Measurements from ENCODE around the gene TAPT1. TPM values are rescaled to one million over a fixed set of nuclear protein-coding genes. Genes with fewer than 3 reads are reported as not detected.
"Not testable (repeated sequence)": the region's sequence is repeated elsewhere in the genome, so short reads cannot be mapped to it uniquely, and the experiment has no call there.

The TAPT1 gene
- total and polyA plus RNA-seq, 2 experiments from 2014 or later, result 3.6 to 9.9 TPM

- TF ChIP-seq, protein P1, sequence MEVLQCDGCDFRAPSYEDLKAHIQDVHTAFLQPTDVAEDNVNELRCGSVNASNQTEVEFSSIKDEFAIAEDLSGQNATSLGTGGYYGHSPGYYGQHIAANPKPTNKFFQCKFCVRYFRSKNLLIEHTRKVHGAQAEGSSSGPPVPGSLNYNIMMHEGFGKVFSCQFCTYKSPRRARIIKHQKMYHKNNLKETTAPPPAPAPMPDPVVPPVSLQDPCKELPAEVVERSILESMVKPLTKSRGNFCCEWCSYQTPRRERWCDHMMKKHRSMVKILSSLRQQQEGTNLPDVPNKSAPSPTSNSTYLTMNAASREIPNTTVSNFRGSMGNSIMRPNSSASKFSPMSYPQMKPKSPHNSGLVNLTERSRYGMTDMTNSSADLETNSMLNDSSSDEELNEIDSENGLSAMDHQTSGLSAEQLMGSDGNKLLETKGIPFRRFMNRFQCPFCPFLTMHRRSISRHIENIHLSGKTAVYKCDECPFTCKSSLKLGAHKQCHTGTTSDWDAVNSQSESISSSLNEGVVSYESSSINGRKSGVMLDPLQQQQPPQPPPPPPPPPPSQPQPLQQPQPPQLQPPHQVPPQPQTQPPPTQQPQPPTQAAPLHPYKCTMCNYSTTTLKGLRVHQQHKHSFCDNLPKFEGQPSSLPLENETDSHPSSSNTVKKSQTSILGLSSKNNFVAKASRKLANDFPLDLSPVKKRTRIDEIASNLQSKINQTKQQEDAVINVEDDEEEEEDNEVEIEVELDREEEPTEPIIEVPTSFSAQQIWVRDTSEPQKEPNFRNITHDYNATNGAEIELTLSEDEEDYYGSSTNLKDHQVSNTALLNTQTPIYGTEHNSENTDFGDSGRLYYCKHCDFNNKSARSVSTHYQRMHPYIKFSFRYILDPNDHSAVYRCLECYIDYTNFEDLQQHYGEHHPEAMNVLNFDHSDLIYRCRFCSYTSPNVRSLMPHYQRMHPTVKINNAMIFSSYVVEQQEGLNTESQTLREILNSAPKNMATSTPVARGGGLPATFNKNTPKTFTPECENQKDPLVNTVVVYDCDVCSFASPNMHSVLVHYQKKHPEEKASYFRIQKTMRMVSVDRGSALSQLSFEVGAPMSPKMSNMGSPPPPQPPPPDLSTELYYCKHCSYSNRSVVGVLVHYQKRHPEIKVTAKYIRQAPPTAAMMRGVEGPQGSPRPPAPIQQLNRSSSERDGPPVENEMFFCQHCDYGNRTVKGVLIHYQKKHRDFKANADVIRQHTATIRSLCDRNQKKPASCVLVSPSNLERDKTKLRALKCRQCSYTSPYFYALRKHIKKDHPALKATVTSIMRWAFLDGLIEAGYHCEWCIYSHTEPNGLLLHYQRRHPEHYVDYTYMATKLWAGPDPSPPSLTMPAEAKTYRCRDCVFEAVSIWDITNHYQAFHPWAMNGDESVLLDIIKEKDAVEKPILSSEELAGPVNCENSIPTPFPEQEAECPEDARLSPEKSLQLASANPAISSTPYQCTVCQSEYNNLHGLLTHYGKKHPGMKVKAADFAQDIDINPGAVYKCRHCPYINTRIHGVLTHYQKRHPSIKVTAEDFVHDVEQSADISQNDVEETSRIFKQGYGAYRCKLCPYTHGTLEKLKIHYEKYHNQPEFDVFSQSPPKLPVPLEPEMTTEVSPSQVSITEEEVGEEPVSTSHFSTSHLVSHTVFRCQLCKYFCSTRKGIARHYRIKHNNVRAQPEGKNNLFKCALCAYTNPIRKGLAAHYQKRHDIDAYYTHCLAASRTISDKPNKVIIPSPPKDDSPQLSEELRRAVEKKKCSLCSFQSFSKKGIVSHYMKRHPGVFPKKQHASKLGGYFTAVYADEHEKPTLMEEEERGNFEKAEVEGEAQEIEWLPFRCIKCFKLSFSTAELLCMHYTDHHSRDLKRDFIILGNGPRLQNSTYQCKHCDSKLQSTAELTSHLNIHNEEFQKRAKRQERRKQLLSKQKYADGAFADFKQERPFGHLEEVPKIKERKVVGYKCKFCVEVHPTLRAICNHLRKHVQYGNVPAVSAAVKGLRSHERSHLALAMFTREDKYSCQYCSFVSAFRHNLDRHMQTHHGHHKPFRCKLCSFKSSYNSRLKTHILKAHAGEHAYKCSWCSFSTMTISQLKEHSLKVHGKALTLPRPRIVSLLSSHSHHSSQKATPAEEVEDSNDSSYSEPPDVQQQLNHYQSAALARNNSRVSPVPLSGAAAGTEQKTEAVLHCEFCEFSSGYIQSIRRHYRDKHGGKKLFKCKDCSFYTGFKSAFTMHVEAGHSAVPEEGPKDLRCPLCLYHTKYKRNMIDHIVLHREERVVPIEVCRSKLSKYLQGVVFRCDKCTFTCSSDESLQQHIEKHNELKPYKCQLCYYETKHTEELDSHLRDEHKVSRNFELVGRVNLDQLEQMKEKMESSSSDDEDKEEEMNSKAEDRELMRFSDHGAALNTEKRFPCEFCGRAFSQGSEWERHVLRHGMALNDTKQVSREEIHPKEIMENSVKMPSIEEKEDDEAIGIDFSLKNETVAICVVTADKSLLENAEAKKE (CRISPR knock-in tag; IDR thresholded peaks at IDR 0.05), result no peak
- TF ChIP-seq EZH2 (IDR thresholded peaks at IDR 0.05; ENCODE audit: low read depth, unreplicated experiment) (no peak), STAT1 (IDR thresholded peaks at IDR 0.05; ENCODE audit: unreplicated experiment) (no peak), JUNB (IDR thresholded peaks at IDR 0.05; ENCODE audit: unreplicated experiment) (no peak), POLR2AphosphoS5 (IDR thresholded peaks at IDR 0.05; ENCODE audit: low read depth) (no peak)
Observed at GRCh38 chr4:16195209-16195608, 31.1 kb downstream of the TAPT1 start (continued).

GRCh38 chr4:16194798-16195197, 31.5 kb downstream of the TAPT1 start:
- not testable (repeated sequence) for H2AFZ ChIP-seq; H3F3A ChIP-seq (replicated peaks; ENCODE audit: low read depth); H3K79me2 ChIP-seq (replicated peaks; ENCODE audit: insufficient read depth); H3K36me3 Mint-ChIP-seq (ENCODE audit: low read depth); H3K36me3 ChIP-seq (ENCODE audit: insufficient read depth); H3K27me3 ChIP-seq (ENCODE audit: insufficient read depth); H4K20me1 ChIP-seq (replicated peaks; ENCODE audit: insufficient read depth); H3K9me2 ChIP-seq (ENCODE audit: insufficient read depth); H3K4me3 ChIP-seq; ATAC-seq; H3K27ac ChIP-seq (ENCODE audit: low read depth); H3K27me3 Mint-ChIP-seq (ENCODE audit: insufficient read depth, low read depth, poor library complexity); H3K4me2 ChIP-seq; H3K27ac Mint-ChIP-seq; H3K9me3 Mint-ChIP-seq; DNase-seq (ENCODE audit: low spot score); H3K4me3 Mint-ChIP-seq
- peaks cover 28% of the 10 kb centered on the region for H3K4me1 Mint-ChIP-seq
- H3K4me1 ChIP-seq (ENCODE audit: insufficient read depth), result peaks cover 12% of the 10 kb centered on the region; the same call in 1 of the 2 replicates

DNA sequence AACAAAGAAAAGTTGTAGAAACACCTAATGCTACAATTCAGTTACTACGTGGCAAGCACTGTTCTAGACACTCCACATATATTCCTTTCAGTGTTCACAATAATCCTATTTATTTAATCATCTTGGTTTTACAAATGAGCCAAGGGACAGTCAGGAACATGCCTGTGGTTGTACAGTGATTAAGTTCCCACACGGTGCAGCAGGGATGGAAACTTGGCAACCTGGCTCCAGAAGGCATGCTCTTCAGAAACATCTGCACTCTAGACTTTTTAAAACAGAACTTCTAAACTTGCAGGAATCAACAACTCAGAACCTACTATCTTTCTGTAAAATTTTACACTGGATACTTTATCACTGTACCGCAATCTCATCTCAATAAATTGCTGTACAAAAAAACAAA, 32.1 kb downstream of the TAPT1 start:
- peaks cover 12% of the 10 kb centered on the region; the same call in 1 of the 2 replicates for H3K4me1 ChIP-seq (ENCODE audit: insufficient read depth)
- no peaks in the 10 kb centered on the region for H3K27me3 ChIP-seq (ENCODE audit: insufficient read depth)
- Mint-ChIP-seq H3K4me3 (no peak overlapping the region), H3K27me3 (ENCODE audit: insufficient read depth, low read depth, poor library complexity) (no peaks in the 10 kb centered on the region), H3K36me3 (ENCODE audit: low read depth) (peaks cover 9% of the 10 kb centered on the region), H3K4me1 (peaks cover 28% of the 10 kb centered on the region), H3K9me3 (no peaks in the 10 kb centered on the region), H3K27ac (no peak overlapping the region)
- H2AFZ ChIP-seq, result no peak overlapping the region
- no peak for DNase-seq (ENCODE audit: low spot score)
- no peaks in the 10 kb centered on the region for H4K20me1 ChIP-seq (replicated peaks; ENCODE audit: insufficient read depth)
- no peak overlapping the region for H3K4me2 ChIP-seq
- H3K9me2 ChIP-seq (ENCODE audit: insufficient read depth), result no peaks in the 10 kb centered on the region
- ATAC-seq, result no peak
- H3K27ac ChIP-seq (ENCODE audit: low read depth), result no peak overlapping the region
- H3F3A ChIP-seq (replicated peaks; ENCODE audit: low read depth), result no peaks in the 10 kb centered on the region
- H3K4me3 ChIP-seq, result no peak overlapping the region
- H3K79me2 ChIP-seq (replicated peaks; ENCODE audit: insufficient read depth), result no peaks in the 10 kb centered on the region
- TF ChIP-seq CREB1 (CRISPR knock-in tag; IDR thresholded peaks at IDR 0.05; ENCODE audit: low read depth) (no peak), STAT1 (IDR thresholded peaks at IDR 0.05; ENCODE audit: unreplicated experiment) (no peak)
- no peaks in the 10 kb centered on the region; the same call in 1 of the 2 replicates for H3K36me3 ChIP-seq (ENCODE audit: insufficient read depth)

All from GM23338 (cell line).